Right lobe of liver (tissue), 6 donors: ENCODE data around the gene KCNQ1. TPM values are rescaled to one million over a fixed set of nuclear protein-coding genes. Genes with fewer than 3 reads are reported as not detected.

Experiments
- ATAC-seq, 4 donors: fragments of 200-7000 bp; cut with Tn5 transposase; one replicate each; pipeline ENCODE4 v1.9.1; 2020; ENCODE audit warnings: mild to moderate bottlenecking in 4 of 4, moderate library complexity in 4 of 4
- DNase-seq, 3 donors: peaks; one replicate each; pipeline ENCODE4 v3.0.0-alpha.2; 2020
- H3K27ac ChIP-seq, 3 donors: fragments of 200-600 bp; one replicate each; pipeline ENCODE4 v1.8.0; 2022
- H3K27me3 ChIP-seq, 2 donors: fragments of 200-600 bp; one replicate each; pipeline ENCODE4 v1.8.0; 2022
- H3K36me3 ChIP-seq, 4 donors: fragments of 200-600 bp; sonication (generic) in 1 of 4; one replicate each; pipeline versions ENCODE4 v1.5.1 to v1.8.0; 2017 to 2022; ENCODE audit warnings: control low read depth in 1 of 4
- H3K4me1 ChIP-seq, 4 donors: fragments of 200-600 bp; sonication (generic) in 1 of 4; one replicate each; pipeline versions ENCODE4 v1.5.1 to v1.8.0; 2017 to 2022; ENCODE audit warnings: control low read depth in 1 of 4
- H3K4me3 ChIP-seq, 3 donors: fragments of 200-600 bp; one replicate each; pipeline ENCODE4 v1.8.0; 2022
- H3K9me3 ChIP-seq, 4 donors: fragments of 200-600 bp; sonication (generic) in 1 of 4; one replicate each; pipeline versions ENCODE4 v1.5.1 to v1.8.0; 2017 to 2022; ENCODE audit warnings: control low read depth in 1 of 4
- CTCF ChIP-seq, 4 donors: fragments of 200-600 bp in 3 of 4; fragments of 450-650 bp in 1 of 4; IDR thresholded peaks; one replicate each; pipeline versions ENCODE4 v1.5.1 to v1.8.0; 2016 to 2022; ENCODE audit warnings: antibody characterized with exemption in 4 of 4, mild to moderate bottlenecking in 2 of 4
- POLR2A ChIP-seq: fragments of 450-650 bp; IDR thresholded peaks from one replicate; pipeline ENCODE4 v1.6.1; 2017; ENCODE audit warnings: antibody characterized with exemption, mild to moderate bottlenecking
- WGBS: methylation state at CpG from one replicate; pipeline ENCODE4 v1.1.6; 2018; ENCODE audit warnings: low coverage, low lambda C conversion rate; ENCODE audit not compliant: insufficient coverage; ENCODE audit errors: missing lambda C conversion rate; 5-methylcytosine and 5-hydroxymethylcytosine counted together
- intact Hi-C, 2 donors: fragments of 100-400 bp; cut with DNase I; formaldehyde crosslinking; loops; one replicate each; pipeline versions ENCODE4 v1.11.2 to v1.14.1; 2022
- total RNA-seq, 6 experiments: library from RNA; depleted of rRNA in 2 of 6; stranded (reverse); fragments of >200 nt in 2 of 6; fragmentation: NEBNext Ultra II Directional in 3 of 6; extraction: Animal tissue kit (Norgen Biotek cat#: 25700) in 3 of 6; gene quantifications; one replicate each; pipeline versions ENCODE4 v1.1.0 to v1.2.4, GENCODE V29; 2016 to 2023
- donor health status: DM: no; HTN: yes; CAD: no.
- donor health status: DM: no; HTN: no; CAD: no.
- donor health status: DM: no; HTN: no; CAD: no.
- donor health status: DM: no; HTN: yes; CAD: no.
- donor health status: DM: no; HTN: yes; CAD: no.

The KCNQ1 gene
- total RNA-seq, 6 experiments from 2014 or later = 0.61 to 2.4 (median 1.8) TPM

DNA sequence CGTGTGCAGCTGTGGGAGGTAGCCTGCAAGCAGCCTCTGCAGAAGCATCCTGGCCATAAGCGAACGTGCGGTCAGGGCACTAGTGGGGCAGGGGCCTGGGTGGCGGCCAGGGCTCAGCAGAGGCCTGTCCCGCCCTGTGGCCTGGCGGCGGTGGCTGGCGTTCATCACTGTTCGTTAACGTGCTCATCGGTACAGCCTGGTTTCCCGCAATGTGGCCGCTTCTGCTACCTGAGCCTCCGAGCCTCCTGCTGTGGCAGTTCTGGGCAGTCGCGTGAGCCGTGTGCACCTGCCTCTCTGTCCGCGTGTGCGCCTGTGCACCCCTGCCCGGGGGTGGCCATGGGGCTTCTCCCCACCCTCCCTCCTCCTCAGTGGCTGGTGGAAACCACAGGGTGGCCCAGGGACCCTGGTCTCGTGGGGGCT lies 137.1 kb downstream of the KCNQ1 start:
- no CpG with 5 or more reads among the region's 23 CpGs for WGBS
- no peaks in the 10 kb centered on the region for H3K27me3 ChIP-seq
- no peak for ATAC-seq
- no peaks in the 10 kb centered on the region for H3K9me3 ChIP-seq
- no peak overlapping the region for H3K4me3 ChIP-seq
- peak in 1 of 3 donors; percentile 46 for DNase-seq
- intact Hi-C loops = no loop called here
- no peaks in the 10 kb centered on the region for H3K4me1 ChIP-seq
- H3K36me3 ChIP-seq = no peaks in the 10 kb centered on the region
- H3K27ac ChIP-seq = no peak overlapping the region
- no peak for TF ChIP-seq CTCF (IDR thresholded peaks at IDR 0.05)
- no peak for TF ChIP-seq POLR2A

DNA sequence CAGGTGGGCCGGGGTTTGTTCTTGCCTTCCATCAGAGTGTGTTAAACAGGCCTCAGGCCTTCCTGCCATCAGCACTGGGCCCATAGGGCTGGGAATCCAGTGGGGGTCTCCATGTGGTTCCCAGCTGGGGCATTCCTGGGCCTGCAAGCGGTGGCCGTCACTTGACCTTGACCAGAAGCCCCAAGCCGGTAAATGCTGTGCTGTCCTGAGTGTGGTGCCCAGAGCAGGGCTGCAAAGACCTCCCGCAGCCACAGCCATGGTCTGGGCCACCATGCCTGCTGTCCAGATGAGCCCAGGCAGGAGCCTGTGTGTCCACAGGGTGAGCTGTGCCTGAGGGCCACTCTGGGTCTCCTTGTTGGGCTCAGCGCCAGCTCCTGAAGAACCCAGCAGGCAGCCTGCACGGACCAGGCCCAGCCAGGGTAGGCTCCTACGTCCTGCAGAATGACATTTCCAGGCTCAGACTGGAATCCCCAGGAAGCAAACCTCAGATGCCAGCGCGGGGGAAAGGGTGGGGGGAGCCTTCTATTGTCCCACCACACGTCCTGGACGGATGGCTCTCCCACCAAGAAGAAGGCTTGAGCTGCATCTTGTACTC lies 137.6 kb downstream of the KCNQ1 start:
- H3K27ac ChIP-seq = no peak overlapping the region
- DNase-seq = peak; percentile 13 to 45 (median 37)
- H3K4me3 ChIP-seq = no peak overlapping the region
- no peaks in the 10 kb centered on the region for H3K27me3 ChIP-seq
- TF ChIP-seq CTCF (IDR thresholded peaks at IDR 0.05) (no peak), POLR2A (no peak)
- no CpG with 5 or more reads among the region's 12 CpGs for WGBS
- intact Hi-C loops = no loop called here
- H3K9me3 ChIP-seq = no peaks in the 10 kb centered on the region
- no peaks in the 10 kb centered on the region for H3K36me3 ChIP-seq
- H3K4me1 ChIP-seq = no peaks in the 10 kb centered on the region
- no peak for ATAC-seq

- TF ChIP-seq POLR2A (no peak), CTCF (IDR thresholded peaks at IDR 0.05) (no peak)
These were observed 138.3 kb downstream of the KCNQ1 start for GRCh38 chr11:2582946-2583604.

GRCh38 chr11:2583605-2583958 lies 138.8 kb downstream of the KCNQ1 start:
- 87% methylated on average over 3 of the region's 6 CpGs for WGBS
- no peaks in the 10 kb centered on the region for H3K27me3 ChIP-seq

More at GRCh38 chr11:2582946-2583604, 138.3 kb downstream of the KCNQ1 start:
- no peaks in the 10 kb centered on the region for H3K9me3 ChIP-seq
- H3K27me3 ChIP-seq = no peaks in the 10 kb centered on the region
- no CpG with 5 or more reads among the region's 33 CpGs for WGBS
- DNase-seq (peak; percentile 9 to 42 (median 38)), ATAC-seq (no peak)
- intact Hi-C loops = no loop called here
- no peaks in the 10 kb centered on the region for H3K36me3 ChIP-seq
- H3K27ac ChIP-seq = no peak overlapping the region
- no peaks in the 10 kb centered on the region for H3K4me1 ChIP-seq
- H3K4me3 ChIP-seq = no peak overlapping the region

More at GRCh38 chr11:2583605-2583958, 138.8 kb downstream of the KCNQ1 start:
- DNase-seq (peak in 1 of 3 donors; percentile 37), ATAC-seq (no peak)
- no peaks in the 10 kb centered on the region for H3K4me1 ChIP-seq
- no peak overlapping the region for H3K4me3 ChIP-seq
- TF ChIP-seq CTCF (IDR thresholded peaks at IDR 0.05) (no peak), POLR2A (no peak)
- intact Hi-C loops = no loop called here
- no peaks in the 10 kb centered on the region for H3K36me3 ChIP-seq
- no peaks in the 10 kb centered on the region for H3K9me3 ChIP-seq
- H3K27ac ChIP-seq = no peak overlapping the region
